Stomach (tissue), 4 donors: ENCODE data around the gene NFIC.

Experiments
- EP300 ChIP-seq: sonication (generic); formaldehyde crosslinking; IDR thresholded peaks from one replicate; pipeline ENCODE4 v1.6.1; 2017; ENCODE audit warnings: antibody characterized with exemption
- POLR2A ChIP-seq, 4 donors: fragments of 450-650 bp; IDR thresholded peaks; one replicate each; pipeline ENCODE4 v1.6.1; 2016; ENCODE audit warnings: antibody characterized with exemption in 4 of 4, control low read depth in 2 of 4, mild to moderate bottlenecking in 1 of 4, moderate library complexity in 1 of 4
- POLR2AphosphoS5 ChIP-seq, 3 donors: sonication (generic); formaldehyde crosslinking; IDR thresholded peaks; one replicate each; pipeline ENCODE4 v1.6.1; 2016; ENCODE audit warnings: antibody characterized with exemption in 3 of 3
- TF ChIP-seq, protein P1 (sequence below), 7 experiments: fragments of 450-650 bp in 4 of 7; fragments of 200-600 bp in 3 of 7; sonication (generic) in 3 of 7; IDR thresholded peaks; one replicate each; pipeline ENCODE4 v1.5.1; 2016 to 2019; ENCODE audit warnings: antibody characterized with exemption in 7 of 7, control low read depth in 2 of 7, mild to moderate bottlenecking in 1 of 7

- TF ChIP-seq, protein P1, sequence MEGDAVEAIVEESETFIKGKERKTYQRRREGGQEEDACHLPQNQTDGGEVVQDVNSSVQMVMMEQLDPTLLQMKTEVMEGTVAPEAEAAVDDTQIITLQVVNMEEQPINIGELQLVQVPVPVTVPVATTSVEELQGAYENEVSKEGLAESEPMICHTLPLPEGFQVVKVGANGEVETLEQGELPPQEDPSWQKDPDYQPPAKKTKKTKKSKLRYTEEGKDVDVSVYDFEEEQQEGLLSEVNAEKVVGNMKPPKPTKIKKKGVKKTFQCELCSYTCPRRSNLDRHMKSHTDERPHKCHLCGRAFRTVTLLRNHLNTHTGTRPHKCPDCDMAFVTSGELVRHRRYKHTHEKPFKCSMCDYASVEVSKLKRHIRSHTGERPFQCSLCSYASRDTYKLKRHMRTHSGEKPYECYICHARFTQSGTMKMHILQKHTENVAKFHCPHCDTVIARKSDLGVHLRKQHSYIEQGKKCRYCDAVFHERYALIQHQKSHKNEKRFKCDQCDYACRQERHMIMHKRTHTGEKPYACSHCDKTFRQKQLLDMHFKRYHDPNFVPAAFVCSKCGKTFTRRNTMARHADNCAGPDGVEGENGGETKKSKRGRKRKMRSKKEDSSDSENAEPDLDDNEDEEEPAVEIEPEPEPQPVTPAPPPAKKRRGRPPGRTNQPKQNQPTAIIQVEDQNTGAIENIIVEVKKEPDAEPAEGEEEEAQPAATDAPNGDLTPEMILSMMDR (IDR thresholded peaks at IDR 0.05) = no peak
- no peak for TF ChIP-seq POLR2A (IDR thresholded peaks at IDR 0.05)
- TF ChIP-seq POLR2AphosphoS5 (IDR thresholded peaks at IDR 0.05) = no peak
- TF ChIP-seq EP300 = no peak
Measured at GRCh38 chr19:3506384-3507340, 140.3 kb downstream of the NFIC start.
